ENCODE results near the gene KIZ.
A peak's percentile ranks its signal among the peaks of the same experiment; 100 is the strongest.

The KIZ gene

GRCh38 chr20:21181028-21181427 is 55.1 kb downstream of the KIZ start:
- no peak for DNase-seq

- no peak for DNase-seq
Measured at GRCh38 chr20:21182832-21183563, 57.1 kb downstream of the KIZ start.

- DNase-seq: no peak
Measured at GRCh38 chr20:21183722-21184121, 57.8 kb downstream of the KIZ start.

- DNase-seq: no peak
Measured at GRCh38 chr20:21184819-21185218, 58.9 kb downstream of the KIZ start.

- DNase-seq: no peak
Measured at GRCh38 chr20:21185849-21186248, 60.0 kb downstream of the KIZ start.

GRCh38 chr20:21189761-21190523 is 64.1 kb downstream of the KIZ start:
- no peak for DNase-seq

GRCh38 chr20:21190869-21191268 is 65.0 kb downstream of the KIZ start:
- DNase-seq: no peak

GRCh38 chr20:21191839-21192238 is 66.0 kb downstream of the KIZ start:
- DNase-seq: no peak

- DNase-seq: no peak
Measured at GRCh38 chr20:21202259-21202658, 76.4 kb downstream of the KIZ start.

GRCh38 chr20:21203088-21203656 is 77.3 kb downstream of the KIZ start:
- no peak for DNase-seq

GRCh38 chr20:21206584-21206983 is 80.7 kb downstream of the KIZ start:
- DNase-seq: no peak

GRCh38 chr20:21208999-21209398 is 83.1 kb downstream of the KIZ start:
- no peak for DNase-seq

- DNase-seq: no peak
Measured at GRCh38 chr20:21209668-21210067, 83.8 kb downstream of the KIZ start.

- DNase-seq: no peak
Measured at GRCh38 chr20:21213691-21214090, 87.8 kb downstream of the KIZ start.

- no peak for DNase-seq
Measured at GRCh38 chr20:21214431-21214830, 88.5 kb downstream of the KIZ start.

- no peak for DNase-seq
Measured at GRCh38 chr20:21219686-21220085, 93.8 kb downstream of the KIZ start.

- DNase-seq: no peak
Measured at GRCh38 chr20:21224217-21224616, 98.3 kb downstream of the KIZ start.

- no peak for DNase-seq
Measured at GRCh38 chr20:21225215-21225947, 99.5 kb downstream of the KIZ start.

- DNase-seq: peak; percentile 1
Measured at GRCh38 chr20:21228511-21228910, 102.6 kb downstream of the KIZ start.

- no peak for DNase-seq
Measured at GRCh38 chr20:21229163-21229562, 103.3 kb downstream of the KIZ start.

- no peak for DNase-seq
Measured at GRCh38 chr20:21230220-21230619, 104.3 kb downstream of the KIZ start.

- DNase-seq: no peak
Measured at GRCh38 chr20:21230686-21231085, 104.8 kb downstream of the KIZ start.

- no peak for DNase-seq
Measured at GRCh38 chr20:21232546-21233280, 106.8 kb downstream of the KIZ start.

Measured in CD4-positive, alpha-beta T cell treated with Interleukin-17A for 1 hour (primary cell).